Activated naive CD4-positive, alpha-beta T cell treated with Interleukin-2 at 50 U/mL for 16 hours (primary cell): ENCODE results near the gene TBC1D23.
"Not testable (repeated sequence)": the region's sequence is repeated elsewhere in the genome, so short reads cannot be mapped to it uniquely, and the experiment has no call there.

ENCODE experiments used
- DNase-seq: peaks from one replicate; pipeline ENCODE4 v3.0.0-alpha.2; 2020

Gene TBC1D23

DNA sequence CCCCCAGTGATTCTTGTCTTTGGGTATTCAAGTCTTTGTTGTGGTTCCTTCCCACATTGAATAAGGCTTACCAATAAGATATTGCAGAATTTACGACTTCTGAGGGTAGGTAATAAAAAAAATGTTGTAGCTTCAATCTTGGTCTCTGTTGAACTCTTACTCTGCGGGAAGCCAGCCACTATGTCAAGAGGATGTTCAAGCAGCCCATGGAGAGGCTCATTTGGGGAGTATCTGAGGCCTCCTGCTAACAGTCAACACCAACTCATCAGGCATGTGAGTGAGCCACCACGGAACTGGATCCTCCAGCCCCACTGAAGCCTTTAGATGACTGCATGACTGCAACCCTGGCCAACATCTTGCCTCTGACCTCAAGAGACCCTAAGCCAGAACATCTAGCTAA lies 3.2 kb upstream of the TBC1D23 start:
- no peak for DNase-seq

DNA sequence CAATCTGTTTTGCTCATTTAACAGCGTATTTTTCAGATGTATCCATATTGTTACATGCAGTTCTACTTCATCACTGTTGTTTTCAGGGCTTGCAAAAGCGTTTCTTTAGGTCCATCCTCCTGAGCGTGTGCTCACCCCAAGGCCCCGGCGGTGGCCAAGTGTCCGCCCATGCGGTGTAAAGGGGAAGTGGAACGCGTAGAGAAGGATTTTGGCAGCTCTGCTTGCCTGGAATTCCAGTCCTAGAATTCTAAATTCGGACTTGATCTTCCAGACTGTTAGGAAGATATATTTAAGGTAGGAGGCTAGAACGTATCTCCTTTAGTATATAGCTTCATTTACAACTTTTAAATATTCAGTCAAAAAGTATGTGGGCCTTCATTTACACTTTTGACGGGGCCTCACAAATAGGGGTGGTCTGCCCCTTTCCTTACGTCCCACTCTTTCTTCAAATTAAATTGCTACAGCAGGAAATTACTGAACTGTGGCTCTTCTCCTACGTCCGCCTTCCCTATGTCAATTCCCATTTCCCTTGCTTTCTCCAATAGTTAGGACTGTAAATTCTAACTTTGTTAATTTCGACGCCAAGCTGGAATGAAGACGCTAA lies 609 bp upstream of the TBC1D23 start:
- no peak for DNase-seq

GRCh38 chr3:100261485-100261903 lies 702 bp downstream of the TBC1D23 start:
- DNase-seq = no peak

DNA sequence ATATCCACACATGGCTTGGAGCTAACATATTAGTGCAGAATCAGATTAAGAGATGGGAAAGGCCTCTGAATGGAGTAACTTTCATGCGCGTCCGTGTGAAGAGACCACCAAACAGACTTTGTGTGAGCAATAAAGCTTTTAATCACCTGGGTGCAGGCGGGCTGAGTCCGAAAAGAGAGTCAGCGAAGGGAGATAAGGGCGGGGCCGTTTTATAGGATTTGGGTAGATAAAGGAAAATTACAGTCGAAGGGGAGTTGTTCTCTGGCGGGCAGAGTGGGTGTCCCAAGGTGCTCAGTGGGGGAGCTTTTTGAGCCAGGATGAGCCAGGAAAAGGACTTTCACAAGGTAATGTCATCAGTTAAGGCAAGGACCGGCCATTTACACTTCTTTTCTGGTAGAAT lies 2.1 kb downstream of the TBC1D23 start:
- DNase-seq = not testable (repeated sequence)

DNA sequence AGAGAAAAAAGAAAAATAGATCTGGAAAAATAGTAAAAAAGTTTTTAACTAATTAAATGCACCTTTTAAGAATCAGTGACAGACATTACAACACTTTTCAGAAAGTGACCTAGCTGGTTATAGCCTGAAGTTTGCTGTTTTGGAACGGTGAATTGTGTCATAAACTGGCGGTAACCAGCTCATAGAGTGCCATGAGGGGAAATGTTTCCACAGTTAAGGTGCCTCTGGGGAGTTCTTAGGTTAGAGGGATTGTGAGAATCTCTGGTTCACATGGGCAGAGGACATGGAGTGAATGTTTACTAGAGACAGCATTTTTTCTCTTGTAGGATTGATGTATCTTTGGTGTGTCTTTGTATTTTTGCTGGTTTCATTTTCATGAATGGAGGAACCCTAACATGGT lies 2.8 kb downstream of the TBC1D23 start:
- DNase-seq = no peak

GRCh38 chr3:100264242-100264641 lies 3.5 kb downstream of the TBC1D23 start:
- no peak for DNase-seq

DNA sequence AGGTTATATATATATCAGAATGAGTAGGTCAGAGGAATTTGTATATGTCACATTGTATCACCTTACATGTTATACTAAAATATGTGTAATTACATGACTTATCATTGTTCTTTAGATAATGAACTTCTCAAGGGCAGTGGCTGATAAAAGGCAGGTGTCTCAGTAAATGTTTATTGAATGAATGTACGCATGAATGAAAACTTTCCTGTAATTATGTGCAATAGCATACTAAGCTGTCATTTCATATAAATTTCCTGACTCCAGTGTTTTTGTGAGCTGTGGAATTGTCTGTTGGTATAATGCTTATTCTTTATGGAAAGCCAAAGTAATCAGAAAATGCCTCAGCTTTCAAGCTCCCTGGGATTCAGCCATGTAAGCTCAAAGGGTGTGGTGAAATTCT lies 4.2 kb downstream of the TBC1D23 start:
- no peak for DNase-seq

- DNase-seq = no peak
These were observed 5.7 kb downstream of the TBC1D23 start for GRCh38 chr3:100266531-100266930.

- DNase-seq = no peak
These were observed 7.4 kb downstream of the TBC1D23 start for GRCh38 chr3:100268156-100268555.

GRCh38 chr3:100269001-100269400 lies 8.2 kb downstream of the TBC1D23 start:
- DNase-seq = no peak

DNA sequence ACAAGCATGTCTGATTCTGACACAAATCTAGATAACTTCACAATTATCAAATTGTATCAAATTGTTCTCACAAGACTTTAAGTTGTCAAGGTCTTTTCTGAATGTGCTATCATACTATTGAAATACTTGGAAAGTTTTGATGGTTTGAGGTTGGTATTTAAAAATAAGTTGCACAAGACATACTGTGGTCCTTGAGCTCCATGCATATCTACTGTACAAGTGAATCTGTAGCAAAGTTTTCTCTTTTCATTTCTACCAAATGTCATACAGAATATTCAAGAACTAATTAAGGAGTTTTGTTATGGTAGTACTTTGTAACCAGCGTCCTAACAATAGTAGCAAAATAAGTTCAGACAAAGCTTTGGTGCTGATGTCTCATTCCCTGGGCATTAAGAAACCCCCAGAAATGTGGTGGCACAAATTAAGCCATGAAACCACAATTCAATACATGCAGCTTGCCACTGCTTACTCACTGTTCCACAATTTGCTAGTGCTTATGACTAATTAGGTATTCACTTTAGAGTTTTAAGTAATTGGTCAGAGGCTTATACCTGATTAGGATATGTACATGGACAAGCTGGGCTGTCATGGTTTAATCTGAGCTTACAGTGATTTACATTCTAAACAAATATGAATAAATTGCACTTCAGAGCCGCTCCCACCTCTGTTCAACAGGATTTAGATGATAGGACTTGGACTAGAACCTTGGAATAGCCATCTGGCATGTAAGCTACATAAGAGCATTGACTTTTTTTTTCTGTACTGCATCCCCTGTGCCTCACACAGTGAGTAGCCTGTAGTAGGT lies 8.8 kb downstream of the TBC1D23 start:
- DNase-seq = no peak

DNA sequence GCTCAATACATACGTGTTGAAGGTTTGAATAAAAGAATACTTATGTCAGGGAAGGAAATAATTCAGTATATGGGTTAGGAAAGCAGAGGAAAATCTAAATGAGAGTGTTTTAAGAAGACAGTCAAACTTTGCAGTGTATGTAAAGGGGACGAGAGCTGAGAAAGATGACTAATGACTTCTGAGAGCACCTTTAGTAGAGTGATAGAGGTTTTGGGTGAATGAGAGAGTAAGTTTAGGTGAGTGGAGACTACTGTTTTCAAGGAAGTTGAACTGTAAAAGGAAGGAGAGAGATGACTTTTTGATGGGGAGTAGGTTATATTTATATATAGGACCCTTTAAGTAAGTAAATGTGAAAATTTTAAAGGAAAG lies 9.4 kb downstream of the TBC1D23 start:
- DNase-seq = no peak

DNA sequence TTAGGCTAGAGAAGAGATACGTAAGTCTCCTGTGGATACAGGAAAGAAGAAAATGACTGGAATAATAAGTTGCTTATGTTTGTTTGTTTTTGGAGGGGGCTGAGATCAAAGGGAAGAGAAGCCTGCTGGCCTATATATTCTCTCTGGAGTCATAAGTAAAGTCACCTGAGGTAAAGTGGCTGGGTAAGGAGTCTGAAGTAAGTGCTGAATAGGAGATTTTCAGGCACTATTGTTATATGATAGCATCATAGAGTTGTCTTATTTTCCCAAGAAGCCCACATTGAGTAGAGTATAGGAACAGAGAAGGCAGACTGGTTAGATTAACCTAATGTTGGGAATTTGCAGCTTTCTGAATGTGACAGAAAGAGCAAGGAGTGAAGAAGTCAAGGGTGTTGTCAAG lies 10.7 kb downstream of the TBC1D23 start:
- no peak for DNase-seq

GRCh38 chr3:100272797-100273611 lies 12.2 kb downstream of the TBC1D23 start:
- DNase-seq = not testable (repeated sequence)

DNA sequence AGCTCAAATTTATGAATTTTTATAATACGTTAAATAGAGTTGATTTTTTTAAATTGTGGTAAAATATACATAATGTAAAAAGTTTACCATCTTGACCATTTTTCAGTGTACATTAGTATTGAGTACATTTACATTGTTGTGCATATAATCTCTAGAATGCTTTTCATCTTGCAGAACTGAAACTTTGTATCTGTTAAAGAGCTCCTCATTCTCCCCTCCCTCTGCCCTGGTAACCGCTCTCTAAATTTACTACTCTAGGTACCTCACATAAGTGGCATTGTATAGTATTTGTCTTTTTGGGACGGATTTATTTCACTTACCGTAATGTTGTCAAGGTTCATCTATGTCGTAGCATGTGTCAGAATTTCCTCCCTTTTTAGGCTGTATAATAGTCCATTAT lies 13.6 kb downstream of the TBC1D23 start:
- DNase-seq = no peak

DNA sequence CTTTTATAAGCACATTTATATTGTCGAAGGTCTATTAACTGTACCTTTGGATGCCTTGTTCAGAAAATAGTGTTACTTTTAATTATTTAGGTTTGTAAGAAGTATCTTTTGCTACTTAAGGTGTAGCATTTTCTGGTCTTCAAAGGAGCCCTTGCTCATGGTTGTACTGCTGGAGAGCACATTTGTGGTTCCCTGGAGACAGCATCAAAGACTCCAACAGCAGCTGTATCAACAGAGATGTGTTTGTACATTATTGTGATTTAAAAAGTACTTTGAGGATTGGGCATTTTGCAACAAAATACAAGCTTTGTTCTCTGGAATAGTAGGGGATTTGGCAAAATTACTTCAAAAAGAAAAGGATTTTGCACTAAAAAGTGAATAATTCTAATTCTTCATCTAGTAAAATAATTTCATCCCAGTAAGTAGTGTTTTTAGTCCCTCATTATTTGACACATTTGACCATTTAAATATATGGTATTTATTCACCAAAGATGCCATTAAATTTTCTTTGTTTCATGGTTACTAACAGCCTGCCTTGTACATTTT lies 16.5 kb downstream of the TBC1D23 start:
- no peak for DNase-seq

- DNase-seq = no peak
These were observed 18.1 kb downstream of the TBC1D23 start for GRCh38 chr3:100278910-100279309.

DNA sequence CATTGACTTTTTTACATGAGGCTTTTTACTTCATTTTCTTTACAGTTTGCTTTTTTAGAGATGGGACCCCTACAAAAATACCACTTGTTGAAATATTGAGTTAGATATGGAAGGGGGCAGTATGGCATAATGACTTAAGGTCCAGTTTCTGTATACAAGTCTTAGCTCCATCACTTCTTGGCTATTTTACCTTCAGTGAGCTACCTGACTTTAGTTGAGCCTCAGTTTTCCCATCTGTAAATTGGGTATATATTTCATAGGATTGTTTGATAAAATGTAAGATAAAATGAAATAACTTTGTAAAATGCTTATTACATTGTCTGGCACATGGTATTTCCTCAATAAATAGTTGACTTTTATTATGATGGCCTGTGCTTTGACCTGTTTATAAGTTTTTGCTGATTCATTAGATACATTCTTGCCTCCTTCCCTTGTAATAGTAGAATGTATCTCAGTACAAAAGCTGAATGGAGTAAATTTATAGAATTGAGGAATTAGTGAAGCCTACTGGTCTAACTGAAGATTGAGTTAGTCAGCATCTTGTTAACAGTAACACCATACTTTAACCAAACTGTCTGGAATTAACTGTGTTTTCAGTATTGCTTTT lies 27.6 kb downstream of the TBC1D23 start:
- no peak for DNase-seq

DNA sequence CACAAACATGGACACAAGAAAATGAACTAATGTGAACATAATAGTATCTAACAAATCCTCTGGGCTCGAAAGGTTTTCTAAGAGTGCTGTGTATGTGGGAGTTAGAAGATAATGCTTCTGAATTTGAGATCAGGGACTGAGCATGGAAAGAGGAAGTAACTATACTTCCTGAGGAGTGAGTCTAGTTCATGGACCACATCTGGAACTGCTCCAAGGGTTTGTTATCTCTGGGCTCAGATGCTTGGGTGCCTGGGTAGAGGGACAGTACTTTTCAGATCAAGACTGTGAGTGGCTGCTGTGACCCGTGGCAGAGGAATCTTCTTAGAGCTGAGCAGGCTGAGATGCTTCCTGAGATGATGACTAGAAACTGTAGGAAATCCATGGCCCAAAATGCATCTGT lies 28.5 kb downstream of the TBC1D23 start:
- no peak for DNase-seq

GRCh38 chr3:100295089-100295488 lies 34.3 kb downstream of the TBC1D23 start:
- DNase-seq = no peak

- no peak for DNase-seq
These were observed 37.0 kb downstream of the TBC1D23 start for GRCh38 chr3:100297784-100298183.

DNA sequence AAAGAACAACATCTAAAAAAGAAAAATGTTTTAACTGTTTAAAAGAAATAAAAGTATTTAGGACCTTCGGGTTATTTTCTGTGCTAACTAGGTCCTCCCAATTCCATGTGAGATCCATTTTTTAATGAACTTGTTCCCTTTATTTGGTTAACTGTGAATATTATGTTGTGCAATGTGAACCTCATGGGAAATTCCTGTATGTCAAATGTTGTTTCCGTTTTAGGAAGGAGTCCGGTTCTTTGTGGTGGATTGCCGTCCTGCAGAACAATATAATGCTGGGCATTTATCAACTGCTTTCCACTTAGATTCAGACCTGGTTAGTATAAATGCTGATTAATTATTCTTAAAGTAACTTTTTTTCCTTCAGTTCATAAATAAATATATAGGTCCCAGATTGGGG lies 38.2 kb downstream of the TBC1D23 start:
- no peak for DNase-seq

DNA sequence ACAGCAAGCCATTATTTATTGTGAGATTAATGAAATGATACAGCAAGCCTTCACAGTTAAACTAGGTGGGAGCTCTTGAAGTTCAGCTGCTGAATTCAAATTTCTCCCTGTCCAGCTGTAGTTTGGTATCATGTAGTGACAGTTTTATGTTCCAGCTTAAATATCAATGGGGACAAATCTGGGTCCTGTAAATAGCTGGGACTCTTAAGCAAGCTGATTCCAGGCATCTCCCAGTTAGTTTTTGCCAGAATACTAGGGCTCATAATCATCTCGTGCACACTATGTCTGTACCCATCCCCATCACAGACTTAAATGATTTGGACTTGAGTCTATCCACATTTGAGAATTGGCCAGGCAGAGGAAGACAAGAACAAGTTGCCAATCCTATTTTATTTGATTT lies 45.9 kb downstream of the TBC1D23 start:
- DNase-seq = no peak
